GM18873 (cell line): Measurements from ENCODE around the gene TMEM17.

Source experiments
- ATAC-seq: cut with Tn5 transposase; IDR thresholded peaks from one replicate; pipeline ENCODE4 v1.9.1; 2021; ENCODE audit warnings: mild to moderate bottlenecking, moderate library complexity, moderate number of reproducible peaks; ENCODE audit not compliant: unreplicated experiment, low FRiP score

The TMEM17 gene

GRCh38 chr2:62474176-62474575 is 31.8 kb downstream of the TMEM17 start:
- no peak for ATAC-seq

GRCh38 chr2:62473246-62473827 is 32.7 kb downstream of the TMEM17 start:
- ATAC-seq: no peak

- ATAC-seq: no peak
Observed at GRCh38 chr2:62472312-62472711, 33.7 kb downstream of the TMEM17 start.

GRCh38 chr2:62471816-62472215 is 34.2 kb downstream of the TMEM17 start:
- ATAC-seq: no peak

DNA sequence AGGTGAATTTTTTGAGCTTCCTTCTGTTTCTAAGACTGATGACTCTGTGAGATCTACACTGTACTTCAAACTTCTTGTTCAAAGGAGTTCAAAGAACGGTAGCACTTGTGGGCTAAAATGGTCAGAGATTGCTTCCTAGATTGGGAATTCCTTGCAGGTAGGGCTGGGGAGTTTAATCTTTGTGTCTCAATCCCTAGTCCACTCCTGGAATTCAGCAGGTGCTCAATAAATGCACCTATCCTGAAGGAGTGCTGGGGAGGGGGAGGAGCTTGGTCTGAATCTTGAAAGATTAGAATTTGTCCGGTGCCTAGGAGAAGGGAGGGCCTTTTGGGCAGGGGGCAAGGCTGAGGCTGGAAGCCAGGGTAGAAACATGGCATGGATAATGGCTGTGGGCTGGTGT is 34.6 kb downstream of the TMEM17 start:
- ATAC-seq: no peak

GRCh38 chr2:62469548-62469947 is 36.4 kb downstream of the TMEM17 start:
- no peak for ATAC-seq

DNA sequence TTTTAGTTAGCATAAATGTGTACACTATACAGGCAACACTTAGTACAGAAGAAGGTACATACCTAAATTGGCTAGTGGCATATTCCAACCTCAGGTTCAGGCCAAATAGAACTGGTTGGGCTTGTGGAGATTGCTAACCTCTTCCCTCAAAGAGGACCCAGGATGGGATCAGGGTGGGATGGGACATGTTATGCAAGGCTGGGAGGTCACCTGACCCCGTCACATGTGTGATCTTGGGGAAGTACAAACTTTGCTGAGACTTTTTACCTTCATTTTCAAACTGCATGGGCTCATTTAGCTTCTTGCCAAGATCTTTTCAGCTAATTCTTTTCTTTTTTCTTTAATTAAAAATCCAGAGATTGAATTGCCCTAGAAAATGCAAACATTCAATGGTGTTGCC is 36.9 kb downstream of the TMEM17 start:
- no peak for ATAC-seq

GRCh38 chr2:62467475-62468321 is 38.3 kb downstream of the TMEM17 start:
- no peak for ATAC-seq

GRCh38 chr2:62467100-62467474 is 38.9 kb downstream of the TMEM17 start:
- no peak for ATAC-seq

DNA sequence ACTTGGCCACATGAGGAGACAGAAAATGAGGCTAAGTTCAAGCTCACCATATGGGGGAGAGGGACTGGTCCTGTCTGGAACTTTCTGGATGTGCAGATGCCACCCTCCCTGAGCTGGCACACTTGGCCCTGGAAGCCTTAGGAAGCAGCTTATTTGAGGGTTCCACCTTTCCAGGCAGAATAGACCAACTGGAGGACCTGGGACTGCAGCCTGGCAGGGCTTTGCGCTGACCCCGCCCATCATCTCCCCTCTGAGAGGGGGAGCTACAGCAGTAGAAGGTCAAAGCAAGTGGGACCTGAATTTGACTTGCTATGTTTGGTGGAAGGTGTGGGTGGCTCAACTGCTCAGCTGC is 39.5 kb downstream of the TMEM17 start:
- ATAC-seq: no peak

GRCh38 chr2:62465741-62466502 is 40.1 kb downstream of the TMEM17 start:
- no peak for ATAC-seq

GRCh38 chr2:62465039-62465740 is 40.8 kb downstream of the TMEM17 start:
- ATAC-seq: no peak

DNA sequence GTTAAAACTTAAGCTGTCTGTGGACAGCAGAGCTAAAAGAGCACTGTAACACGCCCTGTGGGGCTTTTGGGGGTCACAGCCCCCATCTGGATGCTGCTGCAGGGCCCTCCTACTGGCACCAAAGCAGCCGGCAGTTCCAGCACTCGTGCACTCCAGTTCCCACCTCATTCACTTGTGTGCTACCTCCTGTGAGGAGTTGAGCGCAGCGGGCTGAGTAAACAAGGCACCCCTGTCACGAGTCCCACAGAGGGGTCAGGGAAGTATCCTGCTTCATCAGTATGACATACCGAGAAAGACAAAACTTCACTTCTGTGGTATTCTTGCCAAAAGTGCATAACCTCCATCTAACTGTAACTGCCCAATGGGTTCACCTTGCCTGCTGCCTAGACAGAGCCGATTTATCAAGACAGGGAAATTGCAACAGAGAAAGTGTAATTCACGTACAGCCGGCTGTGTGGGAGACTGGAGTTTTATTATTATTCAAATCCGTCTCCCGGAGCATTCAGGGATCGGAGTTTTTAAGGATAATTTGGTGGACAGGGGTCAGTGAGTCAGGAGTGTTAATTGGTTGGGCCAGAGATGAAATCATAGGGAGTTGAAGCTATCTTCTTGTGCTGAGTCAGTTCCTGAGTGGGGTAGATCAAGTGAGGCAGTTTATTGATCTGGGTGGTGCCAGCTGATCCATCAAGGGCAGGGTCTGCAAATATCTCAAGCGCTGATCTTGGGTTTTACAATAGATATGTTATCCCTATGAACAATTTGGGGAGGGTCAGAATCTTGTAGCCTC is 41.6 kb downstream of the TMEM17 start:
- ATAC-seq: no peak

DNA sequence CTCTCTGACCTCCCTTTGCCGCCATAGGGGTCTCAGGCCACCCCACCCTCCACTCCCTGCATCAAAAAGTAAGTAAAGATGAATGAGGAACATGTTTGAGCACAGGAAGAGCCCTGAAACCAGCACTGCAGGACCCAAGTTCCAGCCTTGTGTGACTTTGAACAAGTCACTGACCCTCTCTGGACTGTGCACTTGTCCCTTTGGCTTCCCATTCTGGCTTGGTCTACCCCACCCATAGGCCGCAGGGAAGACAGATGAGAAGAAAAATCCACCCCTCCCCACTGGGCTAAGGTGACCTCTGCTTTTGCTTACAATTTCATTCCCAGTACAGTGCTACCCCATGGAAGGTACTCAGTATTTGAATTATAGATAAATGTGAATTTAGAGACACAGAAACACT is 43.8 kb downstream of the TMEM17 start:
- no peak for ATAC-seq

- ATAC-seq: no peak
Observed at GRCh38 chr2:62461707-62462106, 44.3 kb downstream of the TMEM17 start.

DNA sequence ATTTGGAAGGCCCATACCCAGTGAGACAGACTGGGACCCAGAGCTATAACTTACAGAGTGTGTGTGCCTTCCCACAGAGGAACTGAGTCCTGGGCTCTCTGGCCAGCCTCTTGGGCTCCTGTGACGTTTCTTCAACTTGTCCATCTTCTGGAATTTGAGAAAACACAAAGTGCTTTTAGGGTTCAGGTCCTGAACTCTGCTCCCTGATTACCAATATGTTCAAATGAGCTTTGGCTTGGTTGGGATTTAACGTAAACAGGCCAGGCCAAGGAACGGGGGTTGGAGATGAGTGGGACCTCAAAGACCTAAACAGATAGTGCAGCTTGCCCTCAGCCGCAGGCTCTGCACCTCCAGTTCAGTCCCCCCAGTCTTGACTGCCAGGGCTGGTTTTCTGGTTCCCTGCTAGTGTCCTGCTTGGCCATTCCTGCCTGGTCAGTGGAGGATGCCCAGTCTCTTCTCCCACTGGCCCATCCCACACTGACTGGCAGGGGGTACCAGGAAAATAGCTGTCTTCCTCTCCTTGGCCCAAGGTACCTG is 44.9 kb downstream of the TMEM17 start:
- no peak for ATAC-seq

DNA sequence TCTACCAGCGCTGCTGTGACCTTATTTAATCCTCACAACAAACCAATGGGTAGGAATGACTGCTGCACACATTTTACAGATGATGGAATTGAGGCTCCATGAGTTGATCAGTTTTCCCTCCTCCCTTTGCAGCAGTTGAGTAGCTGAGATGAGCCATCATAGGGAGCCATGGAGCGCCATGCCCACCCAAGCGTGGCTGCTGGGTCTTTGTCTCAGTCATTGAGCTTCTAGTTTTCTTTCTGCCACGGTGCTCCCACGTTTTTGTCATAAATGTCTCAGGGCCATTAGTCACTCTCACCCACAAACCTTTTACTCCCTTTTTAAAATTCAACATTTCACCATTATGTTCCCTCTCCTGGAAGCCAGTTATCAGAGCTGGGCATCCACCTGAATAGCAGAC is 45.8 kb downstream of the TMEM17 start:
- ATAC-seq: no peak

GRCh38 chr2:62459672-62460071 is 46.3 kb downstream of the TMEM17 start:
- no peak for ATAC-seq

GRCh38 chr2:62459106-62459505 is 46.9 kb downstream of the TMEM17 start:
- no peak for ATAC-seq

- no peak for ATAC-seq
Observed at GRCh38 chr2:62458671-62459081, 47.3 kb downstream of the TMEM17 start.
